HL-60 (cell line): ENCODE data around the gene ABCF2.

ENCODE experiments used
- DNase-seq, 2 experiments: peaks; one replicate each; pipeline ENCODE4 v3.0.0-alpha.2; 2010 to 2020; ENCODE audit warnings: low read depth in 1 of 2, low spot score in 1 of 2
- H3K27ac ChIP-seq: fragments of 250-450 bp; sonication (Bioruptor Pico); replicated peaks from 2 replicates; pipeline ENCODE4 v1.5.1; 2020; ENCODE audit warnings: mild to moderate bottlenecking, moderate library complexity
- H3K27me3 ChIP-seq: fragments of 250-450 bp; sonication (Bioruptor Pico); 2 replicates; pipeline ENCODE4 v1.5.1; 2021; ENCODE audit warnings: mild to moderate bottlenecking, moderate library complexity; ENCODE audit not compliant: insufficient read depth, poor library complexity, severe bottlenecking
- H3K4me3 ChIP-seq: replicated peaks from 2 replicates; pipeline ENCODE4 v1.5.1; 2011; ENCODE audit warnings: mild to moderate bottlenecking, control low read depth, low read length; ENCODE audit not compliant: insufficient read depth
- GABPA ChIP-seq: IDR thresholded peaks from 2 replicates; pipeline ENCODE4 v1.6.1; 2012; ENCODE audit warnings: low read depth
- POLR2AphosphoS5 ChIP-seq: IDR thresholded peaks from 2 replicates; pipeline ENCODE4 v1.6.1; 2012; ENCODE audit warnings: low read depth
- SPI1 ChIP-seq: IDR thresholded peaks from 2 replicates; pipeline ENCODE4 v1.6.1; 2012; ENCODE audit warnings: low read depth, mild to moderate bottlenecking, borderline replicate concordance
- TF ChIP-seq, protein P1 (sequence below): IDR thresholded peaks from 2 replicates; pipeline ENCODE4 v1.6.1; 2012; ENCODE audit warnings: low read depth; ENCODE audit not compliant: insufficient replicate concordance
- TF ChIP-seq, protein P2 (sequence below): IDR thresholded peaks from one replicate; pipeline ENCODE4 v1.5.1; 2011; ENCODE audit warnings: low read length, control low read depth, inconsistent platforms; ENCODE audit not compliant: insufficient read depth

Gene ABCF2

DNA sequence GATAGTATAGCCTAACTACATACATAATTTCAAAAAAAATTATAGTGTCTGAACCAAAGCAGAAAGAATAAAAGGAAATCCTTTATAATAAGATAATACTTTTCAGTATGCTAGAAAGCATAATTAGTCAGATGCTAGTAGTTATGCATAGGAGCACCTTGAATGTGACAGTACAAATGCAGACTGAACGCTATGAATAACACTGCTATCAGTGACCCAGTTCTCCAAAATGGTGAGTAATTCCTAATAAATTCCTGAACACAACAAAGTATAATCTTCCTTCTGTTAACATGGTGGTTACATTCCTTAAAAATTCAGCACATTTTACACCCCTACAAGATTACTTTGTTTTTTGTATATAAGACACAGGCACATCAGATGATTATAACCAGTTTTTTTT is 4.1 kb upstream of the ABCF2 start:
- no peak overlapping the region for H3K4me3 ChIP-seq

DNA sequence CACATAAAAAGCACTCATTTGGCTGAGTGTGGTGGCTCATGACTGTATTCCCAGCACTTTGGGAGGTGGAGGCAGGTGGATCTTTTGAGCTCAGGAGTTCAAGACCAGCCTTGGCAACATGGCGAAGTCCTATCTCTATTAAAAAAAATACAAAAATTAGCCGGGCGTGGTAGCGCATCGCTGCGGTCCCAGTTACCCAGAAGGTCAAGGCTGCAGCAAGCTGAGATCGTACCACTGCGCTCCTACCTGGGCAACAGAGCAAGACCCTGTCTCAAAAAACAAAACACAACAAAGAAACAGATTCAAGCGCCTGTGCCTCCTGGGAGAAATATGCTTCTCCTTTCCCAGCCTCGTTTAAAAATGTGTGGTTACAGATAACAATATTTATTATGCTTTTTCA is 2.2 kb upstream of the ABCF2 start:
- H3K27me3 ChIP-seq: no peaks in the 10 kb centered on the region
- no peak for TF ChIP-seq POLR2AphosphoS5
- TF ChIP-seq, protein P1, sequence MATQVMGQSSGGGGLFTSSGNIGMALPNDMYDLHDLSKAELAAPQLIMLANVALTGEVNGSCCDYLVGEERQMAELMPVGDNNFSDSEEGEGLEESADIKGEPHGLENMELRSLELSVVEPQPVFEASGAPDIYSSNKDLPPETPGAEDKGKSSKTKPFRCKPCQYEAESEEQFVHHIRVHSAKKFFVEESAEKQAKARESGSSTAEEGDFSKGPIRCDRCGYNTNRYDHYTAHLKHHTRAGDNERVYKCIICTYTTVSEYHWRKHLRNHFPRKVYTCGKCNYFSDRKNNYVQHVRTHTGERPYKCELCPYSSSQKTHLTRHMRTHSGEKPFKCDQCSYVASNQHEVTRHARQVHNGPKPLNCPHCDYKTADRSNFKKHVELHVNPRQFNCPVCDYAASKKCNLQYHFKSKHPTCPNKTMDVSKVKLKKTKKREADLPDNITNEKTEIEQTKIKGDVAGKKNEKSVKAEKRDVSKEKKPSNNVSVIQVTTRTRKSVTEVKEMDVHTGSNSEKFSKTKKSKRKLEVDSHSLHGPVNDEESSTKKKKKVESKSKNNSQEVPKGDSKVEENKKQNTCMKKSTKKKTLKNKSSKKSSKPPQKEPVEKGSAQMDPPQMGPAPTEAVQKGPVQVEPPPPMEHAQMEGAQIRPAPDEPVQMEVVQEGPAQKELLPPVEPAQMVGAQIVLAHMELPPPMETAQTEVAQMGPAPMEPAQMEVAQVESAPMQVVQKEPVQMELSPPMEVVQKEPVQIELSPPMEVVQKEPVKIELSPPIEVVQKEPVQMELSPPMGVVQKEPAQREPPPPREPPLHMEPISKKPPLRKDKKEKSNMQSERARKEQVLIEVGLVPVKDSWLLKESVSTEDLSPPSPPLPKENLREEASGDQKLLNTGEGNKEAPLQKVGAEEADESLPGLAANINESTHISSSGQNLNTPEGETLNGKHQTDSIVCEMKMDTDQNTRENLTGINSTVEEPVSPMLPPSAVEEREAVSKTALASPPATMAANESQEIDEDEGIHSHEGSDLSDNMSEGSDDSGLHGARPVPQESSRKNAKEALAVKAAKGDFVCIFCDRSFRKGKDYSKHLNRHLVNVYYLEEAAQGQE: no peak
- TF ChIP-seq GABPA: no peak
- DNase-seq: no peak
- no peak overlapping the region for H3K4me3 ChIP-seq
- no peak overlapping the region for H3K27ac ChIP-seq

More for the DNA sequence above, 4.1 kb upstream of the ABCF2 start:
- TF ChIP-seq, protein P2, sequence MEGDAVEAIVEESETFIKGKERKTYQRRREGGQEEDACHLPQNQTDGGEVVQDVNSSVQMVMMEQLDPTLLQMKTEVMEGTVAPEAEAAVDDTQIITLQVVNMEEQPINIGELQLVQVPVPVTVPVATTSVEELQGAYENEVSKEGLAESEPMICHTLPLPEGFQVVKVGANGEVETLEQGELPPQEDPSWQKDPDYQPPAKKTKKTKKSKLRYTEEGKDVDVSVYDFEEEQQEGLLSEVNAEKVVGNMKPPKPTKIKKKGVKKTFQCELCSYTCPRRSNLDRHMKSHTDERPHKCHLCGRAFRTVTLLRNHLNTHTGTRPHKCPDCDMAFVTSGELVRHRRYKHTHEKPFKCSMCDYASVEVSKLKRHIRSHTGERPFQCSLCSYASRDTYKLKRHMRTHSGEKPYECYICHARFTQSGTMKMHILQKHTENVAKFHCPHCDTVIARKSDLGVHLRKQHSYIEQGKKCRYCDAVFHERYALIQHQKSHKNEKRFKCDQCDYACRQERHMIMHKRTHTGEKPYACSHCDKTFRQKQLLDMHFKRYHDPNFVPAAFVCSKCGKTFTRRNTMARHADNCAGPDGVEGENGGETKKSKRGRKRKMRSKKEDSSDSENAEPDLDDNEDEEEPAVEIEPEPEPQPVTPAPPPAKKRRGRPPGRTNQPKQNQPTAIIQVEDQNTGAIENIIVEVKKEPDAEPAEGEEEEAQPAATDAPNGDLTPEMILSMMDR: no peak
- TF ChIP-seq POLR2AphosphoS5 (no peak), SPI1 (no peak), GABPA (no peak)
- Histone ChIP-seq H3K27me3 (no peaks in the 10 kb centered on the region), H3K27ac (no peak overlapping the region)
- no peak for DNase-seq

DNA sequence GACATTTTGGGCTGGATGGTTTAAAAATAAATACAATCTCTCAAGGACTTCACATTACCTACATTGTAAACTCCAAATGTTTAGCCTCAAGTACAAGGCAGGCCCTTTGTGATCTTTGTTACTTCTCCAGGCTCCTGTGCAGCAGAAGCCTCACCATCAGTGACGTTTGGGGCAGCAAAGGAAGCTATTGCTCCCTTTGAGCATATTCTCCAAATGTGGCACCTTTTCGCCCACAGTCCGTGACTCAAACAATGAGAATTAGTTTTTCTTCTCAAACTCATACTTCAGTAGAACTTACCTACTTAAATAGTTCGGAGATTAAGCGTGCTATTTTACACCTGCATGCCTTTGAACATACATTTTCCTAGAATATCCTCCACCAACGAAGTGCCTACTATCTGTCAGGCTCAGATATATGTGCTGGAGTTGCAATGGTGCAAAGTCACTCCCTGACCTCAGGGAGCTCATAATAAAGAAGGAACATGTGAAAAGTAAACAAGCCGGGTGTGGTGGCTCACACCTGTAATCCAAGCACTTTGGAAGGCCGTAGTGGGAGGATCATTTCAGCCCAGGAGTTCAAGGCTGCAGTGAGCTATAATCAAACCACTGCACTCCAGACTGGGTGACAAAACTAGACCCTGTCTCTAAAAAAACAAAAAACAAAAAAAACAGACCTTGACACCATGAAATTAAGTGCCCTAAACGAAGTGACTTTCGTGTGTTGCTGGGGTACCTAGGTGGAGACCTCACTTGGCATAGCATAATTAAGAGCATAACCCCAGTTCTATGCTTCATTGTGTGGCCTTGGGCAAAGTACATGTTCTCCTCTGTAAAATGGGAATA is 1.2 kb upstream of the ABCF2 start:
- no peak for TF ChIP-seq SPI1
- TF ChIP-seq, protein P2: no peak
- TF ChIP-seq POLR2AphosphoS5: no peak
- TF ChIP-seq GABPA: no peak
- Histone ChIP-seq H3K4me3 (peak overlapping the region; percentile 86), H3K27ac (no peak overlapping the region; the same call in 1 of the 2 replicates), H3K27me3 (no peaks in the 10 kb centered on the region)
- DNase-seq: no peak

DNA sequence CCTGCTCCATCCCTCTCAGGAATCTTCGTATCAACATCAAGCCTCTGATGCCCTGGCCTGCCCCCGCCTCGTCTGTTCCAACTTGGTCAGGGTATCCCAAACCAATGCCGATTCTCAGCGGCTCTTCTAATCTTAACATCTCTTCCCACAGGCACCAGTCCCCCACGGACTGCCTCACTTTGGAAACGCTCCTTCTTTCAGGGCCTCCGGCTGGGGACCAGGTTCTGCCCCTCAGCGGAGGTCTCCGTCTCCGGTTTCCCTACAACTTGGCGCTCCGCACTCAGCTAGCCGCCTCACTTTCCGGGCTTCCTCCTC is 488 bp downstream of the ABCF2 start:
- TF ChIP-seq POLR2AphosphoS5: no peak
- TF ChIP-seq SPI1: no peak
- TF ChIP-seq GABPA: no peak
- TF ChIP-seq, protein P1: no peak
- TF ChIP-seq, protein P2: no peak
- DNase-seq: no peak
- Histone ChIP-seq H3K27ac (peak overlapping the region; percentile 61), H3K27me3 (no peaks in the 10 kb centered on the region), H3K4me3 (peak overlapping the region; percentile 86)
